ENCODE data around the gene FRAT1.

GRCh38 chr10:97349752-97350513 is 30.9 kb downstream of the FRAT1 start:
- TF ChIP-seq, protein P1, sequence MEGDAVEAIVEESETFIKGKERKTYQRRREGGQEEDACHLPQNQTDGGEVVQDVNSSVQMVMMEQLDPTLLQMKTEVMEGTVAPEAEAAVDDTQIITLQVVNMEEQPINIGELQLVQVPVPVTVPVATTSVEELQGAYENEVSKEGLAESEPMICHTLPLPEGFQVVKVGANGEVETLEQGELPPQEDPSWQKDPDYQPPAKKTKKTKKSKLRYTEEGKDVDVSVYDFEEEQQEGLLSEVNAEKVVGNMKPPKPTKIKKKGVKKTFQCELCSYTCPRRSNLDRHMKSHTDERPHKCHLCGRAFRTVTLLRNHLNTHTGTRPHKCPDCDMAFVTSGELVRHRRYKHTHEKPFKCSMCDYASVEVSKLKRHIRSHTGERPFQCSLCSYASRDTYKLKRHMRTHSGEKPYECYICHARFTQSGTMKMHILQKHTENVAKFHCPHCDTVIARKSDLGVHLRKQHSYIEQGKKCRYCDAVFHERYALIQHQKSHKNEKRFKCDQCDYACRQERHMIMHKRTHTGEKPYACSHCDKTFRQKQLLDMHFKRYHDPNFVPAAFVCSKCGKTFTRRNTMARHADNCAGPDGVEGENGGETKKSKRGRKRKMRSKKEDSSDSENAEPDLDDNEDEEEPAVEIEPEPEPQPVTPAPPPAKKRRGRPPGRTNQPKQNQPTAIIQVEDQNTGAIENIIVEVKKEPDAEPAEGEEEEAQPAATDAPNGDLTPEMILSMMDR (IDR thresholded peaks at IDR 0.05 in 2 of 3, conservative IDR thresholded peaks at IDR 0.05 in 1 of 3; ENCODE audit: borderline replicate concordance in 1 of 3, insufficient read depth in 1 of 3, low read depth in 2 of 3, low read length in 2 of 3) = no peak
- TF ChIP-seq TCF7L2 (IDR thresholded peaks at IDR 0.05; ENCODE audit: borderline replicate concordance, extremely low read depth, insufficient read depth, insufficient read length) (no peak), EGR1 (IDR thresholded peaks at IDR 0.05; ENCODE audit: low read depth) (no peak), ZFX (IDR thresholded peaks at IDR 0.05) (no peak), ZBTB33 (IDR thresholded peaks at IDR 0.05; ENCODE audit: extremely low read depth, insufficient replicate concordance, low read length) (no peak)
- TF ChIP-seq, protein P2, sequence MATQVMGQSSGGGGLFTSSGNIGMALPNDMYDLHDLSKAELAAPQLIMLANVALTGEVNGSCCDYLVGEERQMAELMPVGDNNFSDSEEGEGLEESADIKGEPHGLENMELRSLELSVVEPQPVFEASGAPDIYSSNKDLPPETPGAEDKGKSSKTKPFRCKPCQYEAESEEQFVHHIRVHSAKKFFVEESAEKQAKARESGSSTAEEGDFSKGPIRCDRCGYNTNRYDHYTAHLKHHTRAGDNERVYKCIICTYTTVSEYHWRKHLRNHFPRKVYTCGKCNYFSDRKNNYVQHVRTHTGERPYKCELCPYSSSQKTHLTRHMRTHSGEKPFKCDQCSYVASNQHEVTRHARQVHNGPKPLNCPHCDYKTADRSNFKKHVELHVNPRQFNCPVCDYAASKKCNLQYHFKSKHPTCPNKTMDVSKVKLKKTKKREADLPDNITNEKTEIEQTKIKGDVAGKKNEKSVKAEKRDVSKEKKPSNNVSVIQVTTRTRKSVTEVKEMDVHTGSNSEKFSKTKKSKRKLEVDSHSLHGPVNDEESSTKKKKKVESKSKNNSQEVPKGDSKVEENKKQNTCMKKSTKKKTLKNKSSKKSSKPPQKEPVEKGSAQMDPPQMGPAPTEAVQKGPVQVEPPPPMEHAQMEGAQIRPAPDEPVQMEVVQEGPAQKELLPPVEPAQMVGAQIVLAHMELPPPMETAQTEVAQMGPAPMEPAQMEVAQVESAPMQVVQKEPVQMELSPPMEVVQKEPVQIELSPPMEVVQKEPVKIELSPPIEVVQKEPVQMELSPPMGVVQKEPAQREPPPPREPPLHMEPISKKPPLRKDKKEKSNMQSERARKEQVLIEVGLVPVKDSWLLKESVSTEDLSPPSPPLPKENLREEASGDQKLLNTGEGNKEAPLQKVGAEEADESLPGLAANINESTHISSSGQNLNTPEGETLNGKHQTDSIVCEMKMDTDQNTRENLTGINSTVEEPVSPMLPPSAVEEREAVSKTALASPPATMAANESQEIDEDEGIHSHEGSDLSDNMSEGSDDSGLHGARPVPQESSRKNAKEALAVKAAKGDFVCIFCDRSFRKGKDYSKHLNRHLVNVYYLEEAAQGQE (IDR thresholded peaks at IDR 0.05; ENCODE audit: low read depth) = no peak

Measured in HCT116 (cell line).